ENCODE data around the gene NUMBL. TPM values are rescaled to one million over a fixed set of nuclear protein-coding genes. Genes with fewer than 3 reads are reported as not detected.

NUMBL gene
- total and polyA plus RNA-seq, 2 of the 8 experiments (the other 6 are each of a cell fraction or from before 2014, with no cell fraction given), result 13.5 to 24.8 TPM

DNA sequence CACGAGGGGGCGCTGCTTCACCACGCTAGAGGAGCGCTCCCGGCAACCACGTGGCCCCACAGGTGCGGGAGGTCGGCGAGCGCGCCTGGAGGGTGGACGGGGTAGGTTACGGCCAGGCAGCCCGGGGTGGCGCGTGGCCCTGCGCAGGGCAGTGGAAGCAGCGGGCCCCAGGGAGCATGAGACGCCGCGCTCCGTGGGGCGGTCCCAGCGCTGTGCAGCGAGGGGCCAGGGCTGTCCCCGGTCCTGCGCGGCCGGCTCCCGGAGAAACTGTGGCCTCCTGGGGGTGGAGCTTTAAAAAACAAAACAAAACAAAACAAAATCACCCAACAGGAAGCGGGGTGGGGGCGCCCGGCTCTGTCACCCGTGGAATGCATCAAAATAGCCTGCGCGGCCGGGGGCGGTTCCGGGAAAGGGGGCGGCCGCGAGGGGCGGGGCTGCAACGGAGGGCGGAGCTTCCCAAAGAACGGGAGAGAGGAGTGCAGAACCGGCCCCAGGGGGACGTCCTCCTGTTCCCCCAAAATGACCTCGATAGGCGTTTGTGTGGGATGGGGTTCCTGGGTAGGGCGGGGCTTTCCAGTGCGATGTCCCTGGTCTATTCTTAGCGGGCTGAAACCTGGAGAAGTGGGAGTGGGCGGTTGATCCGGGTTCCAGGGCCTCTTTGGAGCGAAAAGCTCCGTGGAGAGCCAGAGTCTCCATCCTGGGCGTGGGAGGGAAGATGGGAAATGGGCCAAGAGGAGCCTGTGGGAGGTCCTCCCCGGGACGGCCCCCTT is 27.3 kb downstream of the NUMBL start (continued):
- TF ChIP-seq KDM4A (IDR thresholded peaks at IDR 0.05; ENCODE audit: low read depth, low read length, severe bottlenecking), result peak; percentile 62
- TF ChIP-seq SIX5 (IDR thresholded peaks at IDR 0.05; ENCODE audit: low read depth, low read length), result no peak
- TF ChIP-seq SIN3A (conservative IDR thresholded peaks at IDR 0.05 in 1 of 2, IDR thresholded peaks at IDR 0.05 in 1 of 2; ENCODE audit: low read depth in 1 of 2, low read length in 2 of 2), result peak in 1 of 2 experiments; percentile 83; a peak in 1 of 4 replicates
- TF ChIP-seq PHF8 (conservative IDR thresholded peaks at IDR 0.05; ENCODE audit: low read depth, low read length), result peak; percentile 50
- TF ChIP-seq ZNF274 (IDR thresholded peaks at IDR 0.05; ENCODE audit: borderline replicate concordance, extremely low read depth, low read length), result no peak
- TF ChIP-seq TAF1 (IDR thresholded peaks at IDR 0.05; ENCODE audit: low read depth, low read length), result peak; percentile 50; the same call in 1 of the 2 replicates
- TF ChIP-seq, protein P1, sequence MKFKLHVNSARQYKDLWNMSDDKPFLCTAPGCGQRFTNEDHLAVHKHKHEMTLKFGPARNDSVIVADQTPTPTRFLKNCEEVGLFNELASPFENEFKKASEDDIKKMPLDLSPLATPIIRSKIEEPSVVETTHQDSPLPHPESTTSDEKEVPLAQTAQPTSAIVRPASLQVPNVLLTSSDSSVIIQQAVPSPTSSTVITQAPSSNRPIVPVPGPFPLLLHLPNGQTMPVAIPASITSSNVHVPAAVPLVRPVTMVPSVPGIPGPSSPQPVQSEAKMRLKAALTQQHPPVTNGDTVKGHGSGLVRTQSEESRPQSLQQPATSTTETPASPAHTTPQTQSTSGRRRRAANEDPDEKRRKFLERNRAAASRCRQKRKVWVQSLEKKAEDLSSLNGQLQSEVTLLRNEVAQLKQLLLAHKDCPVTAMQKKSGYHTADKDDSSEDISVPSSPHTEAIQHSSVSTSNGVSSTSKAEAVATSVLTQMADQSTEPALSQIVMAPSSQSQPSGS (IDR thresholded peaks at IDR 0.05; ENCODE audit: low read length), result no peak
- TF ChIP-seq, protein P2, sequence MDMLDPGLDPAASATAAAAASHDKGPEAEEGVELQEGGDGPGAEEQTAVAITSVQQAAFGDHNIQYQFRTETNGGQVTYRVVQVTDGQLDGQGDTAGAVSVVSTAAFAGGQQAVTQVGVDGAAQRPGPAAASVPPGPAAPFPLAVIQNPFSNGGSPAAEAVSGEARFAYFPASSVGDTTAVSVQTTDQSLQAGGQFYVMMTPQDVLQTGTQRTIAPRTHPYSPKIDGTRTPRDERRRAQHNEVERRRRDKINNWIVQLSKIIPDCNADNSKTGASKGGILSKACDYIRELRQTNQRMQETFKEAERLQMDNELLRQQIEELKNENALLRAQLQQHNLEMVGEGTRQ (IDR thresholded peaks at IDR 0.05; ENCODE audit: low read length), result peak; percentile 85
- peak; percentile 82 to 95 (median 93) for TF ChIP-seq CTCF (IDR thresholded peaks at IDR 0.05; ENCODE audit: control extremely low read depth in 1 of 3, insufficient read depth in 1 of 3, low read depth in 1 of 3, low read length in 3 of 3)
- TF ChIP-seq KDM1A (IDR thresholded peaks at IDR 0.05; ENCODE audit: borderline replicate concordance, low read length), result no peak
- peak; percentile 45 for TF ChIP-seq ASH2L (IDR thresholded peaks at IDR 0.05; ENCODE audit: low read length)
- TF ChIP-seq TAF7 (optimal IDR thresholded peaks at IDR 0.05; ENCODE audit: borderline replicate concordance, low read depth, low read length), result no peak
- TF ChIP-seq HDAC2 (IDR thresholded peaks at IDR 0.05; ENCODE audit: borderline replicate concordance in 1 of 2, low read depth in 2 of 2, low read length in 2 of 2), result peak in 1 of 2 experiments; percentile 63; a peak in 1 of 4 replicates
- TF ChIP-seq JUN (IDR thresholded peaks at IDR 0.05; ENCODE audit: low read depth, low read length), result no peak
